LHCN-M2 (cell line): Measurements from ENCODE around the gene AGAP5. TPM values are rescaled to one million over a fixed set of nuclear protein-coding genes. Genes with fewer than 3 reads are reported as not detected.

Experiments used
- DNase-seq: peaks from one replicate; pipeline ENCODE4 v3.0.0-alpha.2; 2012; ENCODE audit warnings: low read depth
- total RNA-seq: library from RNA; depleted of rRNA; stranded (reverse); fragments of >200 nt; gene quantifications from 2 replicates; pipeline ENCODE4 v1.2.3, GENCODE V29; 2014

The AGAP5 gene
- total RNA-seq, 1 experiment from 2014 or later: 2.5 TPM

- peak; percentile 95 for DNase-seq
These were observed 42.0 kb downstream of the AGAP5 start, which contains the start of gene SYNPO2L for GRCh38 chr10:73655990-73656298. Gene SYNPO2L, minus strand, starts transcription at chr10:73656029. Its CDS starts 107 bp downstream, at chr10:73655922.

- no peak for DNase-seq
These were observed 42.5 kb downstream of the AGAP5 start for GRCh38 chr10:73655257-73655989.

DNA sequence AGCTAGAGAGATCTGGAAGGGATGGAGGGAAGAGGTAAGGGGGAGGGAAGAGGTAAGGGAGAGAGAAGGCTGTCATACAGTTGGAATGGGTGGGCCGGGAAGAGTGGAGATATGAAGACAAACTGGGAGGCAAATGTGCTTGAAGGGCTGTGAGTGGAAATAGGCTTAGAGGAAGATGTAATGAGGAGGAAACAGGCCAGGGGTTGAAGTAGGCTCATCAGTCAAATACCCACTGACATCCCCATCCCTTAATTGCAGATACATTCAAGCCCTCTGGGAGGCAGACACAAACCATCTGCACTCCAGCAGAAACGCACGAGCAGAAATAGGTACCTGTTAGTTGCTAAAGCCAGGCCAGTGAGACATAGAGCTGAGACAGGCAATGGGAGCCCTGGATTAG is 44.2 kb downstream of the AGAP5 start:
- peak; percentile 49 for DNase-seq

GRCh38 chr10:73653195-73653594 is 44.7 kb downstream of the AGAP5 start:
- DNase-seq: no peak

DNA sequence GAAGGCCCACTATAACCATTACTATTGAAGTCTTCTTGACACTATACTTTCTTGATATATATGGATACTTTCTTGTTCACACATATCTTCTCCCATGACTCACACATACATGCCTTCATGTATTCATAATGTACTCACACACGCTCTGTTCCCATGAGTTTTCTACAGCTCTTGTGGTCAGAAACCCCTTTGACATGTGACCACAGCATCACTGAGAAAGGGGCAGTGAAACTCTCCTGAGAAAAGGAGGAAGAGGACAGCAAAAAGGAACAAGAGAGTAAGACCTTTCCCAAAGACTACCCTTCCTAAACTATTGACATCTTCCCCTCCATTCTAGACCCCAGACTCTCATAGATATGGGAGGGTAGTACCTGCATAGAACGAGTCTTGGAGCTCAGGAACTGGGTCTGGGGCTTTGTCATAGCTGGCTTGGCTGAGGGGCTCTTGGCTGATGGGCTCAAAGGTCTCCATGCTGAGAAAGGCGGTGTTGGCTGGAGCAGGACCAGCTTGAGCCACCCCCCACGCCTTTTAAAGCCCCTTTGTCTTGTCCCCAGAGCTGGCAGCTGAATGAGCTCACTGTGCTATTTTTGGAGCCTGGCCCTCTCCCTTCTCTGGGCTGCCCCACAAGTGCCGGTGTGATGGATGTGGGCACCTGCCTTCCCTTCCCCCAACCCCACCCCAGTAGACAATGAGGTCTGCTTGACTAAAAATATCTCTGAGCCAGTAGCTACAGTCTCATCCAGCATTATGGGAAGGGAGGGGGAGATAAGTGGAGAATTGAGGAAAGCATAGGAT is 47.2 kb downstream of the AGAP5 start:
- peak; percentile 87 for DNase-seq

- peak; percentile 52 for DNase-seq
These were observed 47.9 kb downstream of the AGAP5 start for GRCh38 chr10:73649876-73650536.

DNA sequence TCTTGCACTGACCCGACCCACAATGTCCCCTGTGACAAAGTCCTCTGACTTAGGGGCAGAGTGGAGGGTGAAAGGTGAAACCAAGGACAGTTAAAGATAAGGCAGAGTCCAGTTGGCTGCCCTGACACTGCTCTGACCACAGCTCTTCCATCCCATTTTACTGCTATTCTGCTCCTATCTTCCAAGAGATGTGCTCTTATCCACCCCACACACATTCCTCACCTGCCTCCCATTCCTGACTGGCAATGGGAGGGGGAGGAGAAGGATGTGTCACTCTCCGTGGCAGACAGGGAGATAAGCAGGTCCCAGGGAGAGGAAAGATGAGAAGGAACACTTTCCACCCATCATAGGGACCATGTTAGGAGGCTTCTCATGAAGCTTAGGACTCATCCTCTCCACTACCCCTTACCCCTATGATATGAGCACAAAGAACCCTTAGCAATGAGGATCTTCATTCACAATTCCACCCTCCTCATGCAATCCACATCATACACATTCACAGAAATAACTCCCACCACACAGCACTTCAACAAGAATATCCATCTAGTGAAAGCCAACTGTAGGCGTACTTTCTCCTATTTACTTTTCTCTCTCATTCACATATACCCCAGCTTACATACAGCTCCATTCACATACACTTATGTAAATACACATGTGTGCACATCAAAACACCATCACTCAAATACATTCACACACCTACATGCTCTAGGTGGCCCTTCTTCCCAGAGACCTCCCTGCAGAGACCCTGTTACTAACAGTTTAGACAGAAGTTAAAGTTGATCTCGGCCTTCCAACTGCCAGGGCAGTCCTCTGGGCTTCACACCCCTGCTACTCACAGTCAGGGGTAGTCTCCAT is 48.7 kb downstream of the AGAP5 start:
- DNase-seq: no peak

DNA sequence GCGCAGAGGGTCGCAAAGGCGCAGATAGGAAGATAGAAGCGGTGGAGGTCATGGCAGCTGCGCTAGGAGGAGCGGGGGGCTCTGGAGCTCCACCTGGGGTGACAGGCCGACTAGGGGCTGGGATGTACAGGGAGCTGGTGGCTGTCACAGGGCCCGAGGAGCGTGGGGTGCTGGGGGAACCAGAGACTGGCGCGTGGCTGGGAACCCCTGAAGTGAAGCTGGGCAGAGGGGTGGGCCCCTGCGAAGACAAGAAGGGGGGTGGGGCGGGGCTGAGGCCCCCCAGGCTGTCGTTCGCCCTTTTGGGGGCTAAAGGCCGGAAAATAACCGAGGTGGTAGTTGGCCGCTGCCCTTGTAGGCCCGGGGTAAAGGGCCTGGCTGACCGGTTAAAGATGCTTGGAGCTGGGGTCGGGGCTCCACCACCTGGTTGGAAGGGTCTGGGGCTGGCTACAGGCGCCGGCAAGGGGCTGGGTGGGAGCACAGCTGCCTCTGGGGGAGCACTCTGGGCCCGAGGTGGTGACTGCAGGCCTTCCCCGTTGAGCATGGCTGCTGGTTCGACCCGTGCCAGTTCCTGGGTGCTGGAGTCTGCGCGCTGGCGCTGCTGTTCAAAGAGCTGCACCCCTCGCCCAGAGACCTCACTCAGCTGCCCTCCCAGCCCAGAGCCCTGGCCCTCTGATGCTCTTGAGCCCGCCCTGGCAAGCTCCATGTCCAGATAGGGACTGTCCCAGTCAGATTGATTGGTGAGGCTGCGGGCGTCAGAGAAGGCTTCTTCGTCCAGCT is 49.8 kb downstream of the AGAP5 start:
- DNase-seq: no peak

DNA sequence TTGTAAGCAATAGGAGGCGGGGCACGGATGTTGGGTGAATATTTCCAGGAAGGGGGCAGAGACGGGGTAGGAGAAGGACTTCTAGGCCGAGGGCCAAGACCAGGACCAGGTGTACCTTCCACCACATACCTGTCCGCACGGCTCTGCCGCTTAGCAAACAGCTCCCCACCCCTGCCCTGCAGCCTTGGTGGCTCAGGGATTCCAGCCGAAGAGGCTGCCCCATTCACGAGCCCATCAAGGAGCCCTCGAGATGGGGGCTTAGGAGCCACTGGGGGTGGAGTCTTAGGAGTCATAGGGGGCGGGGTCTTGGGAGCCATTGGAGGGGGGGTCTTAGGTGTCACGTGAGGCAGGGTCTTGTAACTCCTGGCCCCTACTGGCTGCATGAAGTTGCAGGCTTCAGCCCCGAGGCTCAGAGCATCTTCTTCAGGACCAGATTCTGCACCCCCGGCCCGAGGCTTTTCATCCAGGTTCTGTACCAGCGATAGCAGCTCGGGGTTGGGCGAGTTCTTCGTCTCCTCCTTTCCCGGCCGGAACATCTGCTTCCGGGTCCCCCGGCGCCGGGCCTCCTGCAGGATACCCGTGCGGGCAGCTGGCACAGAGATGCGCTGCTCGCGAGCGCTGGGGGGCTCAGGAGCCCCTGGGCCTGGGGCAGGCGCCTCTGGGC is 50.6 kb downstream of the AGAP5 start:
- DNase-seq: no peak

GRCh38 chr10:73646598-73647041 is 51.3 kb downstream of the AGAP5 start:
- DNase-seq: no peak

DNA sequence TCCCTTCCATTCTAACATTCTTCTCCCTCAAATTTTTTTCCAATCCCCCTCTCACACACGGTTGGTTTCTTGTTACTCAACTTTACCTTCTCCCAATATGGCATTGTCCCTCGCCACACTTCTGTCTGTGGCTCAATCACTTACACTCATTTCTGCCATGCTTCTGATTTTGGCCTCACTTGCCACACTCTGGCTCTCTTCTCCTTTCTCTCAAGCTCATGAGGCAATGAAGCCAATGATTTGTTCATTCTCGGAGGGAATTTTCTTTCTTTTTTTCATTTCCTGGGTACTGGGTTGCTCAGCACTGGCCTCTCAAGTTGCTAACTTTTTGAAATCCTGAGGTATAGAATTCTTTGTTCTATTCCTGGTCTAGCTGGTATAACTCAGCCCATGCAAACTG is 52.7 kb downstream of the AGAP5 start:
- no peak for DNase-seq

- DNase-seq: no peak
These were observed 53.1 kb downstream of the AGAP5 start for GRCh38 chr10:73644767-73645166.

DNA sequence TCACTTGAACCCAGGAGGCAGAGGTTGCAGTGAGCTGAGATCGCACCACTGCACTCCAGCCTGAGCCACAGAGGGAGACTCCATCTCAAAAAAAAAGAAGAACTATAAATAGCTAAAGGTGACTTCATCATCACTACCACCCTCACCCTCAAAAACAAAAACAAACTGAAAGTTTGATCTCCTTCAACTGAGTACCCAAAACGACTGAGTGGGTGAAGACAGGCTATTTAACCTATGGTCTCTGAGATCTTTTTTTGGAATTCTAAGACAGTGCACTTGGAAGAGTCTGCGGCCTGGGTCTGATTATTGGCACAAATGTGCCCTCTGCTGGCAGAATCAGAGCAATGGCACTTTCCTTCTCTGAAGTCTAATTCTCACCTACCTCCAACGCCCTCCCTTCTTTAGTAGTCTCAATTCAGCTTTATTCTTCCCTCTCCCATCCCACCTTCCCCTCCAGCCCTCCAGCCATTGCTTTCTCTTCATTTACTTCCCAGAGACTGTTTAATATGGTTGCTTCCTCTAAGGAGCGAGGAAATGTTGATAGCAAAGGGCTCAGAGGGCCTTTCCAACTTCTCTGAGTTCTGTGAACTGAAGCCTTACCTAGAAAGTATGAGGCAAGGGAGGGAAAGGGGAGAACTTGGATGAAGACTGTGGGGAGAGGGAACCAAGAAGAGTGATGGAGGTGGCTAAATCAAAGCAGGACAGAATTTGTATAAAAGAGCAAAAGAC is 53.7 kb downstream of the AGAP5 start:
- DNase-seq: peak; percentile 63

DNA sequence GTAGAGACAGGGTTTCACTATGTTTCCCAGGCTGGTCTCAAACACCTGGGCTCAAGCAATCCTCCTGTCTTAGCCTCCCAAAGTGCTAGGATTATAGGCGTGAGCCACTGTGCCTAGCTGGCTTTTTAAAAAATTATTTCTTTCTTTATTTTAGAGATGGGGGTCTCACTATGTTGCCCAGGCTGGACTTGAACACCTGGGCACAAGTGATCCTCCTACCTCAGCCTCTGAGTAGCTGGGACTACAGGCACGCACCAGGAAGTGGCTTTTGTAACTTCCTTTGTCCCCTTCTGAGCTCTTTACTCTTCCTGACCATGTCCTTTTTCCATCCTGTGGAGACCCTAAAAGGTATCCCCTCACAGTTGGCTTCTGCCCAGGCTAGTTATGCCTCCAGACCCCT is 54.5 kb downstream of the AGAP5 start:
- DNase-seq: no peak

GRCh38 chr10:73641328-73642060 is 56.4 kb downstream of the AGAP5 start, which contains the start of gene MYOZ1:
Gene MYOZ1, minus strand, starts transcription at chr10:73641474. Its CDS starts 1,457 bp downstream, at chr10:73640017.
- DNase-seq: no peak

DNA sequence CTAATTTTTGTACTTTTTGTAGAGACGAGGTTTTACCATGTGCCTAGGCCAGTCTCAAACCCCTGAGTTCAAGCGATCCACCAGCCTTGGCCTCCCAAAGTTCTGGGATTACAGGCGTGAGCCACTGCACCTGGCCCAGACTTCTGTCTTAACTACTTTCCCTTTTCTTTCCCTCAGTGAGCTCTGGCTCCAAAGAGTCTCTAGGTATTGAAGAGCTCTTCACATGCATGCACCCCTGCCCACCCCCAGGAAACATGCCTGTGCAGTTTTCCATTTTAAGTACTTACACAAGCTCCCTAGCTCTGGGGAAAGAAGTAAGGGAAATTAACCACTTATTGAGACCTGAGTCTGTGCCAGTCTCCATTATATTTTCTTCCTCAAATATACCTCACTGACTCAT is 58.6 kb downstream of the AGAP5 start:
- no peak for DNase-seq

GRCh38 chr10:73635781-73636180 is 62.1 kb downstream of the AGAP5 start:
- DNase-seq: no peak

GRCh38 chr10:73634421-73634820 is 63.5 kb downstream of the AGAP5 start:
- DNase-seq: peak; percentile 19

DNA sequence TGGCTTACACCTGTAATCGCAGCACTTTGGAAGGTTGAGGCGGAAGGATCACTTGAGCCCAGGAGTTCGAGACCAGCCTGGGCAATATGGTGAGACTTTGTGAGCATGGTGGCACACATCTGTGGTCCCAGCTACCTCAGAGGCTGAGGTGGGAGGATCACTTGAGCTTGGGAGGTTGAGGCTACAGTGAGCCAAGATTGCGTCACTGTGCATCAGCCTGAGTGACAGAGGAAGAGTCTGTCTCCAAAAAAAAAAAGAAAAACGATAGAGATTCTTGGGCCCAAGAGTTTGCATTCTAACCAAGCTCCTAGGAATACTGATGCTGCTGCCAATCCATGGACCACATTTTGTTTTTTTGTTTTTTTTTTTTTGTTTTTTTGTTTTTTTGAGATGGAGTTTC is 68.7 kb downstream of the AGAP5 start:
- DNase-seq: no peak
